Left forelimb (tissue), 1 donor: ENCODE measurements around the gene PRDM16.
A peak's percentile ranks its signal among the peaks of the same experiment; 100 is the strongest.

Experiments used
- DNase-seq: peaks from one replicate; pipeline ENCODE4 v3.0.0-alpha.2; 2018; ENCODE audit warnings: low spot score

The PRDM16 gene

GRCh38 chr1:3032371-3033039 is 36.5 kb upstream of the PRDM16 start:
- DNase-seq, result peak; percentile 59

DNA sequence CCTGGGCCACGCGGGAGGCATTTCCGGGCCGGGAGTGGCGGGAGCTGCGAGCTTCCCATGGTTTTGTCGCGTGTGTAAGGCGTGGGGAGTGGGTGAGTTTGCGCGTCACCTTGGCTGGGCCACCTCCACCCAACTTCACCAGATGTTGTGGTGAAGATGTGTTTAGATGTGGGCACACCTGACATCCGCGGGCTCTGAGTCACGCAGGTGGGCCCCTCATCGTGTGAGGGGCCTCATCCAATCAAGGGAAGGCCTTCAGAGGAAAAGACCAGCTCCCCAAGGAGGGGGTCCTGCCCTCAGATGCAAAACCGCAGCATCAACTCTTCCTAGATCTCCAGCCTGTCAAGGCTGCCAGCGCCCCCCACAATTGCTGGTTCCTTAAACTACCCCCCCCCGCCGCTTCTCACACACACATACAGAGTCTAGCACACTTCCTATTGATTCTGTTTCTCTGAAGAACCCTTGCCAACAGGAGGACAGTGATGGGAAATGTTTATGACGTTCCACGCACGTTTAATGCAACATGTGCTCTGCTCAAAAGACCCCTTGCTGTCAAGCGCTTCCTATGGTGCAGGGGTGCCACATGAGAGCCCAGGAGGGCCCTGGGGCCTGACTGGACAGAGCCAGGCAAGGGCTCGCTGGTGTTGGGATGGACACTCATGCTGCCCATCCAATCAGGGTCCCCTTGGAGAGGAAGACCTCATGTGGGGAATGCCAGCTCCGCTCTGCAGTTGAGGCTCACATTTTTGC is 35.8 kb upstream of the PRDM16 start:
- peak; percentile 52 for DNase-seq

DNA sequence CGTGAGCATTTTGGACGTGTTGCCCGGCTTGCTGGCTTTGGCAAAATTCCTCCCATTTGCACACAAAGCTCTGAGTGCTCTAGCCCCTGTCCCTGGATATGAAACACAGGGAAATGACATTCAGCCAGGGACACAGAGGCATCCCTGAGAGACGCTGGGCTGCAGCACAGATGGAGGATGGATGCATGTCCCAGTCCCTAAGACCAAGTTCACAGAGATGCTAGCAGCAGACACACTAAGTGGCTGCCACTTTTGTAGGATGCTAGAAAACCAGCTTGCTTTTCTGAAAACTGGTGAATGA is 35.3 kb upstream of the PRDM16 start:
- no peak for DNase-seq

- peak; percentile 26 for DNase-seq
Observed at GRCh38 chr1:3034162-3034561, 34.8 kb upstream of the PRDM16 start.

GRCh38 chr1:3034728-3035562 is 34.1 kb upstream of the PRDM16 start:
- peak; percentile 62 for DNase-seq

- DNase-seq, result peak; percentile 63
Observed at GRCh38 chr1:3035563-3036446, 33.2 kb upstream of the PRDM16 start.

DNA sequence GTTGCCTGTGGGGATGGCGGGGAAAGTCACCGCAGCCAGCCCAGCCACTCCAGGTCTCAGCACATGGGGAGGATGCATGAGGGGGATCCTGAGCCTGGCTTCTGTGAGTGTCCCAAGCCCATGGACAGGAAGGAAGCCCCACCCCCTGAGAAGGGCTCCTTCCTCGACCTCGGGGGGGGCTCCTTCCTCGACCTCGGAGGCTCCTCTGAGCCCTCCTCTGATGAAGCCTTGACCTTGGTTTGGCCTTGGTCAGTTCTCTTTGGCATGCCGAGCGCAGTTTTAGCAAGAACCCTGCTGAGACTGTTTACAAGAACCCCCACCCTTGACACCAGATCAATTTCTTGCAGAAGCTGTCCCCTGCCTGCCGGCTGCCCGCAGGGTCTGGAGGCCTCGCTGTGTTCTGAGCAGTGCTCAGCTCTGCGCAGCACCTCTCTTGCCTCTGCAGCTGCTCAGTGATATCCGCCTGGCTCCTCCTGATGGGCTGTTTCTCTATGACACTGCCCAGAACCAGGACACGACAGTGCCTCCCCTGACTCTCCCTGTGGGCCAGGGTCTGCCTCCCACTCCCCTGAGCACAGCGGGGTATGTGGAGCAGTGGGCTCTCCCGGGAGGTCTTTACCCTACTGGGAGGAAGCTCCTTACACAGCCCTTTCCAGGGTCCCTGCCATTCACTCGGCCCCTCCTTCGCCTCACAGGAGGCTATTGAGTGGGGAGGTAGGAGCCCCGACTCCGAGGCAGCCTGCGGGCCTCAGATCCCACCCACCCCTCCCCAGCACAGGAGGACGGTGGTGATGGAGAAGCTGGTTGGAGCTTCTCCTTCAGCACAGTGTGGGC is 32.3 kb upstream of the PRDM16 start:
- peak; percentile 46 for DNase-seq

DNA sequence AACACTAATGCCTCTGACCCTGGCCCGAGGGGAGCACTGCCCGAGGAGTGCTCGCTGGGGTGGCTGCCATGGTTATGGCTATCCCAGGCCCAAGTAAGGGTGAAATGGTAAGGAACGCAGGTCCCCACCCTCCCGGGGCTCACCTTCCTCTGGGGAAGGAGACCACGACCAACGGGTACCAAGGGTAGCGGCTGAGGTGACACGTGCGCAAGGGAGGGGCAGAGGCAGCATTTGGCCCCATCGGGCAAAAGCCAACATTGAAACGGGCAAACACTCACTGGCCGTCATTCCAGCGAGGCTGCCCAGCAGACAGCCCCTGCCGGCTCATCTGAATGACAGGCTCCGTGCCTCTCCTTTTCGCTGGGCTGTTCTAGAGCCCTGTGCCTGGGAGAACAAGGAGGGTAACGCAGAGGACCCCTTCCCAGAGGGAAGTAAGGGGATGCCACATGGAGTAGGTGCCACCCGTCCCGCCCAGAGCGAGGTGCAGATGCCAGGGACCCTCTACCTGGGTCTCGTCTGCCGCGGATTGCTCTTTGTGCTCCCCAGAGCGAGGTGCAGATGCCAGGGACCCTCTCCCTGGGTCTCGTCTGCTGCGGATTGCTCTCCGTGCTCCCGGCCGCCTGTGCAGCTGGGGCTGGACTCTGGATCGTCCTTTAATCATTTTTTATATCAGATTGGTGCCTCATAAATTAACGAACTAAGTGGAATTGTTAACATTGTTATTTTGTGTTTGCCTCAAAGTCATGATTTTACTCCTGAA is 31.5 kb upstream of the PRDM16 start:
- peak; percentile 33 for DNase-seq

DNA sequence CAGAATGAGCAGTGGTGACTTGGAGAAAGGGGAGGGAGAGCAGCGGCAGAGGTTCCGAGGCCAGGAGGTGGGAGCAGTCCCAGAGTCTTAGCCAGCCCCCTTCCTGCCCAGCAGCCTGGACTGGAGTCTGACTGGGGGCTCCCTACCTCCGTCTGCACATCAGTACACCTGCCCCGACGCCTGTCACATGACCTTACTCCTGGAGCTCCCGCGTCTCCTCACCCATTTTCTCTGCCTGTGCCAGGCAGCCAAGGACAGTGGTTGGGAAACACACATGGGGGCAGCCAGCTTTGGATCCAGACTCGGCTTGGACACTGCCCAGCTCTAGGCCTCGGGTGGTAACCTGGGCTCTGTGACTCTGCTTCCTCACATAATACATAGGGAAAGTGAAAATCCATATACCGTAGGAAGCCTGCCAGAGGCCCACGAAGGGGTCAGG is 30.9 kb upstream of the PRDM16 start:
- DNase-seq, result peak; percentile 31

GRCh38 chr1:3038571-3039181 is 30.3 kb upstream of the PRDM16 start:
- peak; percentile 63 for DNase-seq

- peak; percentile 41 for DNase-seq
Observed at GRCh38 chr1:3040004-3040403, 29.0 kb upstream of the PRDM16 start.

DNA sequence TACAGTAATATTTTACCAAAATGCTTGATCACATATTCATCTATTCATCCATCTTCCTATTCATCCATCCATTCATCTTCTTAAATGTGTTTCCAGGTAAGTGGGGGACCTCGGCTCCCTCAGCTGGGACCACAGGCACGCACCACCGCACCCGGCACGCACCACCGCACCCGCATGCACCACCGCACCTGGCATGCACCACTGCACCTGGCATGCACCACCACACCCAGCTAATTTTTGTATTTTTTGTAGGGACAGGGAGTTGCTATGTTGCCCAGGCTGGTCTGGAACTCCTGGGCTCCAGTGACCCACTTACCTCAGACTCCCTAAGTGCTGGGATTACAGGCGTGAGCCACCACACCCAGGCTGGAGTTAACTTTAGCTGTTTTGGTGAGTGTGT is 26.5 kb upstream of the PRDM16 start:
- DNase-seq, result peak; percentile 53

GRCh38 chr1:3049164-3049563 is 19.8 kb upstream of the PRDM16 start:
- DNase-seq, result peak; percentile 58

DNA sequence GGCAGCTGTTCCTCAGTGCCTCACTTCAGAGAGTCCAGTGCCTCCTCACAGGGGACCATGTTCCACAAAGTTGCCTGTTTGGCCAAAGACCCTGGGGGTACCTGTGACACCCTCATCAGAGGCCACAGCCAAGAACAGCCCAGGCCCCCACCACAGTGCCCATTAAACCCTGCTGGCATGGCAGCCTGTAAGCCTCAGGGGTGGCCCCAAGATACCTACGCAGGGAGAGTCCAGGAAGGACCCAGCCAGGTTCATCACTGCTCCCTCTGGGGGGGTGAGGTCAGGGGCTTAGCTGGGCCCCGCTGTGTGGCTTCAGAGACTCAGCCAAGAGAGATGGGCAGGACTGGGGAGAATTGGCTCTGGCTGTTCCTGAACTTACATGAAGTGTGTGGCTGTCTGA is 19.1 kb upstream of the PRDM16 start:
- DNase-seq, result peak; percentile 51

GRCh38 chr1:3050603-3051002 is 18.4 kb upstream of the PRDM16 start:
- DNase-seq, result no peak

DNA sequence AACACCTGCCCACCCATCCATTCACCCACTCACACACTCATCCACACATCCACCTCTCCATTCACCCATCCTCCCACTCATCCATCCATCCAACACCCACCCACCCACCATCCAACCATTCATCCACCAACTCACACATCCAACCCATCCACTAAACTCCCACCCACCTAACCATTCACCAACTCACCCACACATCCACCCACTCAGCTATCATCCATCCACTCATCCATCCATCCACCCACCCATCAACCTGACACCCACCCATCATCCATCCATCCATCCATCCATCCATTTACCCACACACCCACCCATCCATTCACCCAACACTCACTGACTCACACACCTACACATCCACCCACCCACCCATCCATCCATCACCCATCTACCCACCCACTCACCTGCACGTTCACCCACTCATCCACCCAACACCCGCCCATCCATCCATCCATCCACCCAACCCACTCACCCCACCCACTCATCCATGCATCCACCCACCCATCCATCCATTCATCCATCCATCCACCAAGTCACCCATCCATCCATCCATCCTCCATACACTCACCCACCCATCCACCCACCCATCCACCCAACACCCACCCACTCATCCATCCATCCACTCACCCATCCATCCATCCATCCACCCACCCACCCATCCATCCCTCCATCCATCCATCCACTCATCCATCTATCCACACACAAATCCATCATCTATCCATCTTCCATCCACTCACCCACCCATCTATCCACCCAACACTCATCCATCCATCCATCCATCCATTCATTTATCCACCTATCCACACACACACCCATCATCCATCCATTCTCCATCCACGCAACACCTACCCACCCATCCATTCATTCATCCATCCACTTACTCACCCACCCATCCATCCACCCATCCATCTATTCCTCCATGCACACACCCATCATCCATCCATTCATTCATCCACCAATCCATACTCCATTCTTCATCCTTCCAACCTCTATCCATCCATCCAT is 17.4 kb upstream of the PRDM16 start:
- DNase-seq, result peak; percentile 44

DNA sequence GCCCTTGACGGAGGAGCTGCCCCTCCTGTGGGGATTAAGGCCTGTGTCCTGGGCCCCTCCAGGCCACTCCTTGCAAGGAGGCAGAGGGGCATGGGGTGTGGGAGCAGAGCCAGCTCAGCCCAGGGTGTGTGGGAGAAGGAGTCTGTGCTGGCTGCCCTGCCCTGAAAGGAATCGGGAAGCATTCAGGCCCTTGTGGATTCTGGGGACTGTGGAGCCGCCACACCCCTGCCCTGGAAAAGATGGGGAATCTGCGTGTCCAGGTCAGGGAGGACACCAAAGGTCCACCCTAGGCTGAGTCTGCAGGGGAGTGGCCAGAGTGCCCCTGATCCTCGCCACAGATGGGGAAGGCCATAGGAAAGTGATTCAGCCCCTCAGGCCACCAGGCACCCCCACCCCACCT is 16.5 kb upstream of the PRDM16 start:
- DNase-seq, result peak; percentile 34

DNA sequence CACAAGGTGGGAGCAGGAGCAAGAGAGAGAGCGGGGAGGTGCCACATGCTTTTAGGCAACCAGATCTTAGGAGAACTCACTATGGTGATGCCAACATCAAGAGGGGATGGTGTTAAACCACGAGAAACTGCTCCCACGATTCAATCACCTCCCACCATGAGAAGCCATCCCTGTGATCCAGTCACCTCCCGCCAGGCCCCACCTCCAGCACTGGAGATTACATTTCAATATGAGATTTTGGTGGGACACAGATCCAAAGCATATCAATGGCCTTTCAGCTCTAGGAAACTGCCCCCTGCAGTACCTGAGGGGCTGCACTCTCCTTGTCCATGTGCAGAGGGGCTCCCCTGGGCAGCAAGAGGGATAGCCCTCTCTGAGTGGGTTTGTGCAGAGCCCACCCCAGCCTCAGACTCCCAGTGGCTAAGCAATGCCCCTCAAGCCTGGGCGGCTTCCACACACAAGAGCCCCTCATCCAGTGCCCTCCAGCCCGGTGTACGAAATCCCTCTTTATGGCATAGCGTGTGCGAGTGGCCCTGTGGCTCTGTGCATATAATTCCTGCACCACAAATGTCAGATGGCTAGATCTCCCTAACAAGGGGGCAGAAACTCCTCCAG is 15.5 kb upstream of the PRDM16 start:
- no peak for DNase-seq
